Activated CD4-positive, alpha-beta T cell treated with anti-CD3 and anti-CD28 coated beads, Interleukin-2, Interleukin-6, amounts not matched to agents 100 ng/mL and 50 ng/mL, durations not matched to agents 16 hours and 8 hours (primary cell): ENCODE results near the gene GLI3.

ENCODE experiments used
- DNase-seq: peaks from one replicate; pipeline ENCODE4 v3.0.0-alpha.2; 2020

The GLI3 gene

DNA sequence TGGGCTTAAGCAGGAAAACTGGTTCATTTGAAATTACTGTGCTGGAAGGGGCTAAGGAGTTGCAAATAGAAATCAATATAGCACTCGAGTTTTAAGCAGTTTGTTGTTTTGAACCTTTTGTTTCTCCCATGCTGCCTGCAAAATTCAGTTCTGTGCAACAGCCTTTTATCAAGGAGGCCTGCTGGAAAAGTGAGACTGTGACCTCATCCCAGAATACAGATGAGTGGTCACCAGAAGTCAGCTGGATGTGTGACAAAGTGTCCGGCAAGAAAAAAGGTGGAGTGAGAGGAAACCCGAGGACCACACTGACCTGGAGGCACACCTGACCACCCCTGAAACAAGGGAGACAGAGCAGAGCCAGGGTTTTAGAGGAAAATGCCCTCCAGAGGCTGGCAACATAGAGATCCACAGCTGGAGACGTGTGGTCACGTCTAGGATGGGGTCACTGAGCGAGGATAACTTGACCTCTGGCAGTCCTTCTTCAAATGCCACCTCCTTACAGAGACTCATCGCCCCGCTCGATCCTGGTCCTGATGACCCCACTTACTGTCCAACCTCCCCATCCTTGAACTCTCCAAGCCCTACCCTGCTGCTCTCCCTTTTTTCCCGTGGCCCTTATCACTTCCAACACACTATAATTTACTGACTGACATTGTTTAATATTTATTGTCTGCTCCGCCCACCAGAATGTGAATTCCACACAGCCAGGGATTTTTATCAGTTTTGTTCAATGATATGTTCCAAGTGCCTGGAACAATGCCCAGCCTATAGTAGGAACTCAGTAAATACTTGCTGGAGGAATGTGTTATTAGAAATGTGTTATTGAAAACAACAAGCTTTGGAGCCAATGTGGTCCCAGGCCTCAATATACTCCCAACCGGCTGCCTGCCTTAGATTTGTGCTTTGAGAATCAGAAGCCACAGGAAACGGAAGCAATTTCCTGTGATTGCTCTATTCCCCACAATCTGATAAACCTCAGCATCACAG is 243.8 kb downstream of the GLI3 start:
- DNase-seq: no peak

DNA sequence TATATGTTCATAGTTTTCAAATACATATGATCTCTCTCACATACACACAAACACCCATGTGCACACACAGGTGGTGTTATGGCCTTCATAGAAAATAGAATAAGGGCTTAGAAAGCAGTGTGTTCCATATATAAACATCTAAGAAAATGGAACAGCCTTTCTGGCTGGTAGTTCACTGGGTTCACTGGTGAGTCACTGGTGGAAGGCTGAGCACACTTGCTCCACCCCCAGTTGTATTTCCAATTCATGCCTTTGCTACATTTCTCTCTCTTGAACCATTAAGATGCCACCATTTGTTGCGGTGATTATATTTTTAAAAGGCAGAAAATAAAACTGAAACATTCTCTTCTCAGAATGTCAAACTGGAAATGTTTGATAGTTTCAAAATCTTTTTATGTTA is 252.1 kb downstream of the GLI3 start:
- DNase-seq: no peak

DNA sequence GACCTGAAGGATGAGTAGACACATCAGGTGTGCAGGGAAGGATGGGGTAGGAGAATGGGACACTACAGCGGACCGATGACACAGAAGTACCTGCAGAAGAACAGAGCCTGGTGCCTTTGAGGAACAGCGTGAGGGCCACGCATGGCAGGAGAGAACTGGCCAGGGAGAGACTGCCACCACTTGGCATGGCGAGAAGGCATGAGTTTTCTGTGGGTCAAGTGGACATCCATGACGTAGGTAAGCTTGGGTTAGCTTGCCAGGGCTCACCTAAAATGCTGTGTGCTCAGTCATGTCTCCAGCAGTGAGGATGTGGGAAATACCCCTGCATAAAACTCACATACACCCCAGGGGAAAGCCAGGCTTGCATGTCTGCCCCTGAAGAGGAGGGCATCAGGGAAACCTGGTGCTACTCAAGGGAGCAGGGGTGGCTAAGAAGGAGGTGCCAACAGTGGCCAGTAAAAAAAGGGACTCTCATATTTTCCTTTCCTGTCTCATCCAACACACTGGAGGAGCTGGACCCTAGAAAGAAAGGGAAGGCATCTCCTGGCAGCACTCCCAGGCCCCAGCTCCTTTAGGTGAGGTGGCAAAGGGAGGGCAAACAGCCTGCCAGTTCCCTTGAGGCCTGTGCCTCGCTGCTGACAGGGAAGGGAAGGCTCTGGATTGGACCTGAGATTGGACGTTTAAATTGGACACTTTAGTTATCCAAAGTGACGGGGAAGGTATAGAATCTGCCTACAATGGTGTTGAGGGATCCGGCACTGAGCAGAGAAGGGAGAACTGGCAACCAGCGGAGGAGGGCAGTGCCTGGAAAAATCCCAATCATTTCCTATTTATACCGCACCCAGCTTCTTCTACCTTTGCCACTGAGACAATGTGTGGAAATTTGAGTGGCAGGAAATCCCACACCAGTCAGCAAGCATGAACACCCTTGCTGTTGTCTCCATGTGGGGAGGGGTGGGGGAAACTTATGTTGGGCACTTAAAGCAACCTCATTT is 255.7 kb downstream of the GLI3 start:
- no peak for DNase-seq

DNA sequence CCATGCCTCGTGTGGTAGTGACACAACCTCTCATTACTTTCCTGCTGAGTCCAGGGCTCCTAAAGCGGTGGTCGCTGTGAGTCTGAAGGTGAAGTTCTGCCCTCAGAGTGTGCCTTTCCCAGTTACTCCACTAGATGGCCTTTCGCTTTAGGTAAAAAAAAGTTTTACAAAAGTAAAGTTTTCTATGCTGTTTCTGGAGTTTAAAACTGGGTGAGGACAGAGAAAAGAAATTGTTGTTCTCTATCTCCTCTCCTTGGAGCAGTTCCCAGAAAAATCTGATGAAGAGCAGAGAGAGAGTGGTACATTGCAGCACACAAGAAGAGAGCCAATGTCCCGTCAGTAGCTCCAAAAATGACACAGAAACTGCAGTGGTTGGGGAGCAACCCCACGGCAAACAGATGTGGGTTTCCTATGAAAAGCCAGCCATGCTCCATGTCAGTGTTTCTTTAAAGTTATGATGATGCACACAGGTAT is 257.1 kb downstream of the GLI3 start:
- peak; percentile 7 for DNase-seq

DNA sequence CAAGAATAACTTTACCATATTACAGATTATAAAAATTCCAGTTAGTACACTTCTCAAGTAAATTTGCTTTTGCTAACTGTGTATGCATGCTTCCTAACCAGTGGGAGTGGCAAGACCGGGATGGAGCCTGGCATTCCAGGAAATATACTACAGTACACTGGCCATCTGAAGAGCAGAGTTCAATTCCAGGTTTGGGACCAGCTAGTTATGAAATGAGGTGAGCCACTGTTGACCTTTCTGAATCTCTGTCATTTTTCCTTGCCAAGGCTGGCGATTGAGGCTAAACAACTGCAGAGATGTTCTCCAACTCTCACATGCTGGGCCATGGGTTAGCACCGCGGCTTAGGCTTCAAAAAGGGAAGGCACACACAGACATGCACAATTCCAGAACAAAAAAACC is 258.2 kb downstream of the GLI3 start:
- DNase-seq: no peak

DNA sequence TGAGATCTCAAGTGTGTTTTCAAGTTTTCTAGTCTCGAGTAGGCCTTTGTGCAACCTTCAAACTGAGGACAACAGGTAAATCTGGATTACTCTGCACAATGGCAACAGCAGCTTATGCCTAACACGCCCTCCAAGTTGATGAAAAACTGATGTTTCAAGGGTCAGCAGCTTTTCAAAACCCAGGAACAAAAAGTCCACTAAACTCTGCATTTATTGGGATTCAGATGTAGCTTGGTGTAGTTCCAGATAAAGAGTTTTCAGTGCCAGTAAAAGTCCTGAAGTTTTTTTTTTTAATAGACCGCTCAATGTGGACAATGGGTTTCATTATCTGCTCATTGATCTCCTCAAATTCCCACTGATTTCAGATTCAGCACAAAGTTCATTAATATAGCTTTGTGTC is 259.3 kb downstream of the GLI3 start:
- no peak for DNase-seq

DNA sequence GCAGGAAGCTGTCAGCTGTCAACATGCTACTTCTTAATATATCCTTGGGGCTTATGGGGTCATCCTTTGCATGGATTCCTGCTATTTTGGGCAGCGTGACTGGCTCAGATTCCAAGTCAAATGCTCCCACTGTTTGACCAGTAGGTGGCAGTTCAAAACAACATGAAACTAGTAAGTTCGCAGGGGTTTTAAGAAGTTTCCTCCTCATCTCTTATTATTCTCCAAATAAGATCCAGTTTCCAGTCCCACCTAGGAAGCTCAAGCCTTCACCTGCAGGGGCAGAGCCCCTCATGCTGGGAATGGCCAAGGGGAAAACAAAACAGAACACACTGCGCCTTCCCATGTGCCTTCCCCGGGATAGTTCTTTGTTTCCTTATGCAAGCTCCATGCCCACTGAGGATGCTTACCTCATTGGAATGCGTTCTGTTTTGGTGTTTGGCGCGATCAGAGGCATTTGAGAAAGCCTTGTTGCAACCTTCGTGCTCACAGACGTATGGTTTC is 259.8 kb downstream of the GLI3 start:
- no peak for DNase-seq

DNA sequence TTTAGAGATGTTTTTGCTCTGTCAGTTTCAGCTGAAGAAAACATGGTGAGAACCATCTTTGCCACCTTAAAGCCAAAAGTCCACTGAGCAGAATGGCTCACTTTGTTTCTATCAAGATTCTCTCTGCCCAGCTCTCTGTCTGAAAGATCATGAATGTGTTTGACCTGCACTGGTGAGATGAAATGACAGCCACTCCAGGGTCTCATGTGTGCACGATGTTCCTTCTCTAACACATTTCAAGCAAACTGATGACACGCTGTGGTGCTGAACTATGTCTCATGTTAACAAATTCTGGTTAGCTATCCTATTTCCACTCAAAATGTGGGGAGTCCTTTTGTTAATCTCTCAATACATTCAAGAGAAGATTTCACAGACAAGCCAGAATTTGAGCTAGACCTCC is 260.6 kb downstream of the GLI3 start:
- DNase-seq: no peak

DNA sequence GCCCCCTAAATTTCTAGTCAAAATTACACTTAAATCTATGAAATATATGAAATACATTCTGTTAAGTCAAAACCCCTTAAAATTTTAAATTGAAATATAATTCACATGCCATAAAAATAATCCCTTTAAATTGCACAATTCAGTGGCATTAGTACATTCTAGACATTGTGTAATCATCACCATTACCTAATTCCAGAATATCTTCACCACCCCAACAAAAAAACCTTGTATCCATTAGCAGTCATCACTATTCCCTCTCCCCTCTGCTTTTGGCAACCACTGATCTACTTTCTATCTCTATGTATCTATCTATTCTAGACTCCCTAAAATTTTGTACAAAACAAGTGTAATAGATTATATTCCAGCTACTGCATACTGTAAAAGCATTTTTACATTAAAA is 261.2 kb downstream of the GLI3 start:
- no peak for DNase-seq

DNA sequence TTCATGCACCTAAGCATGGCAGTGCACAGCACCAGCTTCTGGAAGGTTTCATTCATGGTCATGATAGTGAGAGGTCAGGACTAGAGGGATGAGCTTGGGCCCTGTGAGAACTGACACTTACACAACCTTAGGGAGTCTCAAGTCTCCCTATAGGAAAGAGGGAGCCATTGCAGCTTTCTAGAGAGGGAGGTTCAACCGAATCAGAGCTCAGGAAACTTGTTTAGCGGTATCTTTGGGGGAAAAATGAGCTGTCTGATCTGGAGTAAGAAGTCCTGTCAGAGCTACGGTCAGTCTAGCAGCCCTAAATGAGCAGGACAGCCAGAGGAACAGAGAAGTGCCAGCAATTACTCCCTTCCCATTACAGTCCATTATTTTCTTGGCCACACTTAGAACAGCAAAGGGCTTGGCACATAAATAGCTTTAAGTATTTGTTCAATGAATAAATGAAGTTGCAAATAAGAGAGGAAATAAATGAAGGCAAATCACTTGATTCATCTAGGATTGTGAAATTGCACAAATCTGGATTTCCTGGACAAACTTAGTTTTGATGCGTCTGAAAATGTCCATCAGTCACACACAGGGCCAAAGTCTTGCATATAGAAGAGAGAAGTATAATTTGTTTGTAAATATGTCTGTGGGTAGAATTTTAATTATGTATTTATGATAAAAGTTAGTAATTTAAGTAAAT is 262.0 kb downstream of the GLI3 start:
- no peak for DNase-seq

DNA sequence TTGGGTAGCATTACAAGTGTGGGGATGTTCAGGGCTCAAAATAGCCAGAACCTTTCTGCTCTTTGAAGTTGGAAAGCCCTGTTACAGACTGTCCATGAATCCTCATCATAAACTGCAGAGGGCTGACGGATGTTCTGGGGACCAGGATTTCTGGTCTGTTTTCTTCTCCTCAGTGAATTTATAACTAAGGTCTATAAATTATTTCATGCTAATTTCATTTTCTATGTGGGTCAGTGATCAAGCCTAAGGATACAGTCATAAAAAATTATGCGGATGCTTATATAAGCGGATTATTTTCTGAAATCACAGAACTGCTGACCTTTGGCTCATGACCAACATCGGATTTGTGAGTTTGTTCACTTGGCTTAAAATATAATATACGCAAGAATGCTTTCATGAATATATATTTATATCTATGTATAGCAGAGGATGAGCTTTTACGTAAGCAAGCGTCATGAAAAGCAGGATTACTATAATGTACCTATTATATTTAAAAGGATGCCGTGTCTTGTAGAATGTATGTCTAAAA is 263.7 kb downstream of the GLI3 start:
- no peak for DNase-seq

DNA sequence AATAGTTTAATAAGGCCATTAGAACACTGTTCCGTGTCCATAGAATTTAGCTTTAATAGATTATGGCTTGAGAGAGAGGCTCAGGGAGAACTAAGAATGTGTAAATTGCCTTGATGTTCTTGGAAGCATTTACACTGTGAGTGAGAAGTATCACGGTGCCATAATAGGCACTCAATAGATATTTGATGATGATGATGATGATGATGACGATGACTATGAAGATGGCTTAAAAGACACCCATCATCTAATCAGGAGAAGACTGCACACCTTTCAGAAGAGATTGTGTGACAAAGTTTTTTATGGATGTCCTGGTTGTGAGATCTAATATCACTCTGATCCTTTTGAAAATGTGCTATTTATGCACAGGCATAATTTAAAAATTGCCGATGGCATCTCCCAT is 264.2 kb downstream of the GLI3 start:
- DNase-seq: no peak

DNA sequence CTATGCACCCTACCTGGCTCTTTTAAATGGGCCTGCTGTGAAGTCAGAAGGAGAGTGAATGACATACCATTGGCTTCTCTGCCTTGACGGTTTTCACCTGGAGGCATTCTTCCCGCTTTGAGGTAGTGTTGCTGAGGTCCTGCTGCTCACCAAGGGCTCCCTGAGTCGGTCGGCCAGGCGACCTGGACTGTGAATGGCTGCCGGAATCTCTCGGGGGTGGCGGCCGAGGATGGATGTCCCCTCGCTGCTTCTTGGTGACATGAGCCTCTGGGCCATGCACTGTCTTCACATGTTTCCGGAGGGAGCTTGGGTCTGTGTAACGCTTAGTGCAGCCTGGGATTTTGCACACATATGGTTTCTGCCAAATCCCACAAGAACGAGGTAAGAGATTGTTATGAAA is 264.7 kb downstream of the GLI3 start:
- no peak for DNase-seq

DNA sequence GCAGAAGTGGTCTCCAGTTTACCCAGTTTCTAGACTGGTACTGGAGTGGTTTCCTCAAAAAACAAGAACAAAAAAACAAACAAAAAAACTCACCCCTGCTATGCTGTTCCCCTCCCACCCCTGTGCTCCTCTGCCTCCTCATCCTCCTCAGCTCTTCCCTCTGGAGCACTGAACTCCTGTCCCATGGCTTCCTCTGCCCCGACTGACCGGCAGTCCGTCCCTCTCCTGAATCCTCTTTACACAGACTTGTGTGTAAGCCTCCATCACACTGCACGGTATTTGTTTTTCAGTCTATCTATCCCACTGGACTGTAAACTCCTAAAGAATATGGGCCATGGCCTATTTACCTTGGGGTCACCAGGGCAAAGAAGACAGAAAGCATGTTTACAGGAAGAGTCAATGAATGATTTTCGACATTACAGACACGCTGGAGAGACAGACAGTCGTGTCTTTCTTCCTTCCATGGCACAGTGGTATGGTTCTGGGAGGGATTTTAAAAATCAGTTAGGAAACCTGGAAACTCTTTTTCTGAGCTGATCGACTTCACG is 265.3 kb downstream of the GLI3 start:
- no peak for DNase-seq

DNA sequence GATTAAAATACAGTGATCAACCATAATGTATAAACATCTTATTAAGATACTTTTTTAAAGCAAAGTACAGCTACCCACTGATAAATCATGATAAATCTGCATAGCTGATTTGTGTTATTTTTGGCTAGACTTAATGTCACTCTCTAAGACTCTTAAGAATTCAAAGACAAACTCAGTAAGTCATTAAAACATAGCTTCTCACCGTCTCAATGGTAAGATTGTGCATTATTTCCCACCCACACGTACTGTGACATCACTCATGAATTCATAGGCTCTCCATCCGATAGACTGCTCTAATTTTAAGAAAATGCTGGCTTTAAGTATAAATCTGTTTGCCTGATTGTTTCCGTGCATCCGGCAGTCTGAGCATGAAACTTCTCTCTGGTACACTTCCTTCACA is 266.1 kb downstream of the GLI3 start:
- DNase-seq: no peak

DNA sequence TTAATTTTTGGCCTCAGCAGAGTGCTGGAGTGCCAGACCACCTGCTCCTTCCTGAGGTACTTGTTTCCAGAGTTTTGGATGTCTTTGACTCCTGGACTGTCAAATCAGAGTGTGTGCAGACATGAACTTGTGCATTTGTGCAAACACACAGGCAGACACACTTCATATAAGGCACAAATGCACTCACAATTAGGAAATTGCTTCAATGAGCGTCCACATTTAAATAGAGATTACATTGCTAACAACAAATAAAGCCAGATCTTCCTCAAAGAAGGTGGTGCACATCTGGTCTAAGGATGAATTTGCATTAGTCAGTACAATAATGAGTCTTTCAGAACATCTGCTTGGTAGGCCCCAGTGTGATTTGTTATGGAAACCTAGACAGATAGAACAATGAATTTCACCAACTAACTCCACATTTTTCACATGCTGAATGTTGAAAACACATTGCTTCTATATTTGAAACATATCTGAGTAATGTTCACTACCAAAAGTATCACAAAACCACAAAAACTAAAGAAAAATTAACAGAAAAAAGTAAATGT is 267.4 kb downstream of the GLI3 start:
- DNase-seq: no peak

DNA sequence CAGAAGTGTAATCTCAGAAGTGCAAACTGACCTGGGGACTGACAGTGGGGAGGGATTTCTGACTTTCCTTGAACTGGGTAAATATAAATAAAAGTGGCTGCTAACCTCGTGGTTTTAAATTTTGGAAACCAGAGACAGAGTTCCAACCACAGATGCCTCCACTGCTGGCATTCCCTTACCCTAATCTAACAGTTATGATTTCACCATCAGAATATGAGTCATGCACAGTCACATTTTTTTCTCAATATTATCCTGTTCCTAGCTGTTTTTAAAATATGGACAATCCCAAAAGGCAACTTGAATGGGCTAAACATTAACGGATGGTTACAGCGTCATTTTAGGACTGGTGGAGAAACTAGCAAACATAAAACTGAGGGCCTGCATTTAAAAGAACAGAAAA is 269.9 kb downstream of the GLI3 start:
- DNase-seq: no peak

DNA sequence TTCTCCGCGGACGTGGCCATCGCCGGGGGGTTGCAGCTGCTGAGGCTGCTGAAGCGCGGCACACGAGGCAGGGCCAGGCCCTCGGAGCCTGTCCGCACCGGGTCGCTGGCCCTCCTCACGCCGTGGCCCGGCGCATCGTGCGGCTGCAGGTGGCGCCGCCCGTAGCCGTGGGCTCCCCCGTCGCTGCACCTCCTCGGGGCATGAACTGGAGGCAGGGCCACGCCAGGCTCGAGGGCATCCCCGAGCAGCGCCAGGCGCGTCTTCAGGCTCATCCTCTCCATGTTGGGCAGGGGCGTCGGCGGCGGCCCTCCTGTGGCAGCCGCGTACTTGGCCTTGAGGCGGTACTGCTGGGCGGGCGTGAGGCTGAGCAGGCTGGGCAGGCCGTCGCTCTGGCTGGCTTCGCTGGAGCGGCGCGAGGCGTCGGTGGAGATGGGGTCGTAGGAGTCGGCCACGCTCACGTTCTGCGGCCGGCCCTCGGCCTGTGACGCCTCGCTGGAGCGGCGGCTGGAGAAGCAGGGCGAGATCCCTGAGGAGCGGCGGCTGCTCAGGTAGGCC is 271.0 kb downstream of the GLI3 start:
- DNase-seq: no peak

DNA sequence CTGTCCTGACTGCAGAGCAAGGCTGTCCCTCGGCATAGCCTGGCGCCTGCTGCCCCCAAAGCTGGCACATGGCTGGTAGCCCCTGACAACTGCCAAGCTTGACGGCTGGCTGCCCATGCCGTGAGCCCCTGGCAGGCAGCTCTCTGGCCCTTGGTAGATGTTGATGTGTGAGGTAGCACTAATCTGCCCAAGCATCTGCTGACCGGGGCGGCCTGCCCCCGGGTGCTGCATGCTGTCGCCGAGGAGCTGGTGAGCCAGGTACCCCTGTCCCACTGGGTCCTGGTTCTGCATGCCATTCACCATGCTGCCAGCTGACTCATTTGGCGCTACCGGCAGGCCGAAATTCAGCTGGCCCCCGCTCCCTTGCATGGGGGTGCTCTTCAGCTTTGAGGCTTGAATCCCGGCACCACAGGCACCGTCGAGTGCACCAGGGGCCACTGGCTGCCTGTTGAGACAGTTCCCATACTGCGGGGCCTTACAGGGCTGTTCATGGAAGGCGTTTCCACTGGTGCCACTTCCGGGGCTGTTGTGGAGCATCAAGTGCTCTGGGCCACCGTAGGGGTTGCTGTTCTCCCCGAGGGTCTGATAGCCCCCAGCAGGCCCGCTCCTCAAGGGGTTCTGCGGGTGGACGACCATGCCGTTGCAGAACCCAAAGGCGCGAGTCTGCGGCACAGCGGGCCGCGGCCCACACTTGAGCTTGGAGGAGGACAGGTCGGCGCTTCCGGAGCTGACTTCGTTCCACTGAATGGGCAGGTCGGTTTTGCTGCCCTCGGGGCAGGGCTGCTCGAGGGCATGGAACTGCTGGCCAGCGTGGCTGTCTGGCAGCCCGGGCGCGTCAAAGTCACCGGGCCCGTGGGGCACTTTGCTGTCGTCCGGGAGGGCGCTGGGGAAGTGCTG is 271.9 kb downstream of the GLI3 start:
- no peak for DNase-seq

DNA sequence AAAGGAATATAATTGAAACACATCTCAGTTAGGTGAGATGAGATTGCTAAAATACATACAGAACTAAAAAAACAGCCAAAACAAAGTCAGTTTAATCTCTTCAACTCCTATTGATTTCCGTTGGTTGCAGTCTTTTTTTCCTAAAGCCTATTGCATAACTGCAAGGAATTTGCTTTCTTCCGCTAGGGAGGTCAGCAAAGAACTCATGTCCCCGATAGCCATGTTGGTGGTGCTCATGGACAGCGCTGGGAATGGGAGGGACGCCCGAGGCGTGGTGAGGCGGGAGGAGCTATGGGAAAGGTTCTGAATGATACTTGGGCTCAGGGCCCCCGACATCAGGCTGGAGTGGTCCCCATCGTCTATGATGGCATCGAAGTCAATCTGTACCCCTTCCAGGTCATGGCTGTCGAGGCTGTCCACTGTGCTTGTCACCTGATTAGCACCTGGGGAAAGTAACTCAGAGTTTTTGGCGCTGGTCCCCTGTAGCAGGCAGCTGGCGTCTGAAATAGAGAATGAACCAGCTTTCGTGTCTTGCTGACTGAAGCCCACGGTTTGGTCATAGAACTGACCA is 272.7 kb downstream of the GLI3 start:
- DNase-seq: no peak
